ENCODE results near the gene CPVL.
A peak's percentile ranks its signal among the peaks of the same experiment; 100 is the strongest.

The CPVL gene

DNA sequence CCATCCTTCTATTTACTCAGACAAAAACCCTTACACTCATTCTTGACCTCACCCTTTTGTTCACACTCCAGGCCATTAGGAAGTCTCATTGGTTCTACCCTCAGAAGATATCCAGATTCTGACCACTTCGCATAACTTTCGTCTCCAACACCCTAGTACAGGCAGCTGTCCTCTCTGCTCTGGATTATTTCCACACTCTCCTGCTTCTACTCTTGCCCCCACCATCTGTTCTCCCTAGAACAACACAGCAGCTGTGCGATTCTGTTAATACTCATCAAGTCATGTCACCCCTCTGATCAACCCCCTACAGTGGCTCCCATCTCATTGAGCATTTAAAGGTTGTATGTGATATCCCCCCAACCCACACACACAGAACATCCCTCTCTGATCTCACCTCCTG lies 172.7 kb downstream of the CPVL start:
- DNase-seq (ENCODE audit: low spot score) = no peak

- DNase-seq (ENCODE audit: low spot score) = no peak
These were observed 182.3 kb downstream of the CPVL start for GRCh38 chr7:28964056-28964455.

GRCh38 chr7:28961972-28962371 lies 184.4 kb downstream of the CPVL start:
- no peak for DNase-seq (ENCODE audit: low spot score)

DNA sequence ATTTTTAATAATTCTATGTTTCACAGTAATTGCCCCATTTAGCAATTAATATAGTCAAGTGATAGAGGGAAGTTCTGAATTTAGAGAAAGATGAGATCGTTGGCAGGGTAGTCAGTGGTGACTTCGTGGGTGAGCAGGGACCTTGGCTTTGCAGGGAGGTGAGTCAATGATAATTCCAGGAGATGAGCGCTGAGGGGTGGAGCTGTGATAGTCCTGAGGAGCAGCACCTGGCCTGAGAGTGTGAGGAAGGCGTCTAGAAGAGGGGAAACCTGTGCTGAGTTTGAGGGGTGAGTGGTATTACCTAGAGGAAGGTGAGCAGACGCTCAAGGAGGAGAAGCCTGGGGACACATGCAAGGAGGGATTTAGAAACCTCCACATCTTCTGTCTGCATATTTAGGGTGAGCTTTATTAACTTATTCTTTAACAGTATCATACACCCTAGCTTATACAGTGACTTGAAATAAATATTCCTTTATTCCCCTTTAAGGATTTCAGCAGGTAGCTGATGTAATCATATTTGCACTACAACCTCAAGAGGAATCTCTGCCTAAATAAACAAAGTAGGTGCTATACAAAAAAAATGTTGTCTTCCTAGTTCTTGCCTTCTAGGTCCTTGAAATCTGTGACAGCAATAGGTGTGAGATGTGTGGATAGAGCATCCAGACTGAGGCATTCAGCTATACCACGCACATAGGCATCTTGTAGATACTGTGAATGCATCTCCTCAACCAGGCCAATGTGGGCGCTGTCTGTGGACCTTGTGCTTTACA lies 186.1 kb downstream of the CPVL start:
- no peak for DNase-seq (ENCODE audit: low spot score)

DNA sequence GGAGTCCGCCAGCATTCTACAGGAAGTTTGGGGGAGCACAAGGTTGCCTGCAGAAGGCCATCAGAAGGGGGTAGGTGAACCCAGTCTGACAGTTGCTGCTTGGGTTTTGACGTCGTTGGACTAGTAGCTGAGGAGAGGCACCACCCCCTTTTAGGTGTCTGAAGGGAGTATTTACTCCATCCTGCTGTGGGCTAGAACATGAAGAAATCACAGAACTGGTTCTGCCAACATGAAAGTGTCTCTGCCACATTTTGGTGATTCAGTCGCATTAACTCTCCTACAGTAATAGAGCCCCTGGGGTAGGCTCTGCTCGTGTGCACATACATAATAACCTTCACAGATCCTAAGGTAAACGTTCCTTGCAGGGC lies 187.4 kb downstream of the CPVL start:
- no peak for DNase-seq (ENCODE audit: low spot score)

GRCh38 chr7:28958235-28958979 lies 187.9 kb downstream of the CPVL start, which contains the start of gene TRIL:
TSS of gene TRIL (minus strand) at chr7:28958330. CDS start at chr7:28958046, 284 bp downstream.
- DNase-seq (ENCODE audit: low spot score) = peak; percentile 71

GRCh38 chr7:28957751-28958234 lies 188.5 kb downstream of the CPVL start:
- no peak for DNase-seq (ENCODE audit: low spot score)

DNA sequence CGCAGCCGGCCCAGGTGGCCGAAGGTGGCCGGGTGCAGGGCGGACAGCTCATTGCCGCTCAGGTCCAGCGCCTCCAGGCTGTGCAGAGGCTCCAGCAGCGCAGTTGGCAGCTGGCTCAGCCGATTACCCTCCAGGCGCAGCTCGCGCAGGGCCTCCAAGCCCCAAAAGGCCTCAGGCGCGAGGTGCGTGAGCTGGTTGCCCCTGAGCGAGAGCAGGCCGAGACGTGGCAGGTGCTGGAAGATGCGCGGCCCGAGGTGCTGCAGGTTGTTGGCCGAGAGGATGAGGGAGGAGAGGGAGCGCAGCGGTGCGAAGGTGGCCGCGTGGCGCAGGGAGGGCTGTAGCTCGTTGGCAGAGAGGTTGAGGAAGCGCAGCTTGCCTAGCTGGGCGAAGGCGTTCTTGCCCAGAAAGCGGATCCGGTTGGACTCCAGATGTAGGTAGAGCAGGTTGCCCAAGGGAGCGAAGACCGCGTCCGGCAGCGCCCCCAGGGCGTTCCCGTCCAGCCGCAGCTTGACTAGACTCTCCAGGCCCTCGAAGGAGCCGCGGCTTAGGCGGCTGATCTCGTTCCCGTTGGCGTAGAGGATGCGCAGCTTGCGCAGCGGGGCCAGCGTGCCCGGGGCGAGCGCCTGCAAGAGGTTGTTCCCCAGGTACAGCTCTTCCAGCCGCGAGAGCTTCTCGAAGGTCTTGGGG lies 189.1 kb downstream of the CPVL start:
- DNase-seq (ENCODE audit: low spot score) = no peak

DNA sequence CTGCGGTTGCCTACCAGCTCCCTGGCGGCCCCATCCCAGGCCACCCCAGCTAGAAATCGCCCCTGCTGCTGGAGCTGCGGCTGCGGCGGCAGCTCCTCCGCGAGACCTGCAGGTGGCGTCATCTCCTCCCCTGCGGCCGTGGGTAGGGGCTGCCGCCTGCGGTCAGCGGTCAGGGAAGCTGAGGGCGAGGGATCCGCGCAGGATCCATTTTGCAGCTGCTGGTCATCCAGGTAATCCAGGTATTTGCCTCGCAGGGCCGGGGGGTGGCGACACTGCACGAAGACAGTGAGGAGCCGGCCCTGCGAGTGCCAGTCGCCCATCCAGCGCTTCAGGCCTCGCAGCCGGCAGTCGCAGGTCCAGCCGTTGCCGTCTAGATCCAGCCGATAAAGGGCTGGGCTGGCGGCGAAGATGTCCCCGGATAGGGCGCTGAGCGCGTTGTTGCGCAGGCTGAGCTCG lies 189.7 kb downstream of the CPVL start:
- DNase-seq (ENCODE audit: low spot score) = no peak

GRCh38 chr7:28955718-28956607 lies 190.4 kb downstream of the CPVL start:
- no peak for DNase-seq (ENCODE audit: low spot score)

GRCh38 chr7:28955356-28955717 lies 191.0 kb downstream of the CPVL start:
- no peak for DNase-seq (ENCODE audit: low spot score)

DNA sequence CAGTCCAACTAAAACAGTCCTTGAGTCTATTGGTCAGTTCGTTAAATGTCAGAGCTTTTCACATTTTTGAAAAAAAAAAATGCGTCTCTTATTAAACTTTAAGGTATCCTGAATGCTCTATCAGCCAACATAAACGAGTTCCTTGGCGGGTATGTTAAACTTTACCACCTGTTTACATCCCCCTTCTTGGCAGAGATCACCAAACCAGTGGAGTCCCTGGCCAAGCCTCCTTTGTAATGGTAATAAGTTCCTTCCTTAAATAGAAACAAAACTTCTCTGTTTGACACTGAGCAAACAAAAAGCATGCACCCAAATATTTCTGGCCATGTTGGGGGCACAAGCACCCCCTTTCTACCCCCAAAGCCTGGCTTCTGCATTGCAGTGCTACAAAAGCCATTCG lies 191.4 kb downstream of the CPVL start:
- no peak for DNase-seq (ENCODE audit: low spot score)

- no peak for DNase-seq (ENCODE audit: low spot score)
These were observed 191.9 kb downstream of the CPVL start for GRCh38 chr7:28954471-28954870.

- no peak for DNase-seq (ENCODE audit: low spot score)
These were observed 192.7 kb downstream of the CPVL start for GRCh38 chr7:28953633-28954032.

All from putamen (tissue), 1 donor.